Peyer's patch (tissue), 4 donors: ENCODE measurements around the gene TREML4. TPM values are rescaled to one million over a fixed set of nuclear protein-coding genes. Genes with fewer than 3 reads are reported as not detected.
A peak's percentile ranks its signal among the peaks of the same experiment; 100 is the strongest.

ENCODE experiments used
- DNase-seq, 3 donors: peaks; one replicate each; pipeline ENCODE4 v3.0.0-alpha.2; 2017 to 2019
- H3K27ac ChIP-seq, 4 donors: fragments of 200-600 bp; sonication (generic); one replicate each; pipeline ENCODE4 v1.5.1; 2016 to 2019
- H3K27me3 ChIP-seq, 2 donors: fragments of 200-600 bp; sonication (generic); one replicate each; pipeline ENCODE4 v1.5.1; 2019
- H3K36me3 ChIP-seq, 3 donors: fragments of 200-600 bp; sonication (generic); one replicate each; pipeline ENCODE4 v1.5.1; 2016 to 2019
- H3K4me1 ChIP-seq, 4 donors: fragments of 200-600 bp; sonication (generic); one replicate each; pipeline ENCODE4 v1.5.1; 2016 to 2019
- H3K4me3 ChIP-seq, 4 donors: fragments of 200-600 bp; sonication (generic); 1 replicate in 3 of 4; 2 replicates in 1 of 4; pipeline ENCODE4 v1.5.1; 2016 to 2019; ENCODE audit warnings: mild to moderate bottlenecking in 1 of 4
- H3K9me3 ChIP-seq, 4 donors: fragments of 200-600 bp; sonication (generic); one replicate each; pipeline ENCODE4 v1.5.1; 2016 to 2019; ENCODE audit warnings: mild to moderate bottlenecking in 1 of 4
- POLR2A ChIP-seq, 2 donors: fragments of 450-650 bp; IDR thresholded peaks; one replicate each; pipeline ENCODE4 v1.5.1; 2017; ENCODE audit warnings: antibody characterized with exemption in 2 of 2, mild to moderate bottlenecking in 2 of 2, moderate library complexity in 2 of 2
- total RNA-seq, 4 donors: library from RNA; depleted of rRNA; stranded (reverse); fragments of >200 nt; gene quantifications; one replicate each; pipeline ENCODE4 v1.1.0, GENCODE V29; 2016
- TF ChIP-seq, protein P1 (sequence below), 6 experiments: fragments of 450-650 bp in 4 of 6; fragments of 200-600 bp in 2 of 6; sonication (generic) in 1 of 6; IDR thresholded peaks; one replicate each; pipeline ENCODE4 v1.5.1; 2017 to 2019; ENCODE audit warnings: antibody characterized with exemption in 6 of 6, mild to moderate bottlenecking in 3 of 6, moderate library complexity in 1 of 6

The TREML4 gene
- total RNA-seq, 4 donors from 2014 or later: not detected

DNA sequence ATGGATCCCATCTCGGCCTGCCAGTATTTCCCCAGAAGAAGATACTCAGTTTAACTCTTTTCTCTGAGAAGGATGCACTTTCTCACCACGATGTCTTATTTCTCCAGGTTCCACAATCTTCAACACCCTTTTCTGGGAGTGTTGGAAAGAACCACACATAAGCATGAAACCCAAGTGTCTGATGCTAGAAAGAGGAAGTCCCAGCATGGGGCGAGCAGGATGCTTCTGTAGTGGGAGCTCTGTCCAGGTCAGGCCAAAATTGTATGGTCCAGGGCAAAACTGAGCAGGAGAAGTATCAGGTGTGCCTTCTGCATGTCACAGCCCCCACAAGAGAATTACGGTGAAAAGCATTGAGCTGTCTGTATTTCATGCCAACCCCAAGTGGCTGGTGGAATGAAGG, 47.3 kb downstream of the TREML4 start:
- H3K36me3 ChIP-seq: no peaks in the 10 kb centered on the region
- no peaks in the 10 kb centered on the region for H3K9me3 ChIP-seq
- DNase-seq: no peak
- no peak overlapping the region for H3K27ac ChIP-seq
- TF ChIP-seq, protein P1, sequence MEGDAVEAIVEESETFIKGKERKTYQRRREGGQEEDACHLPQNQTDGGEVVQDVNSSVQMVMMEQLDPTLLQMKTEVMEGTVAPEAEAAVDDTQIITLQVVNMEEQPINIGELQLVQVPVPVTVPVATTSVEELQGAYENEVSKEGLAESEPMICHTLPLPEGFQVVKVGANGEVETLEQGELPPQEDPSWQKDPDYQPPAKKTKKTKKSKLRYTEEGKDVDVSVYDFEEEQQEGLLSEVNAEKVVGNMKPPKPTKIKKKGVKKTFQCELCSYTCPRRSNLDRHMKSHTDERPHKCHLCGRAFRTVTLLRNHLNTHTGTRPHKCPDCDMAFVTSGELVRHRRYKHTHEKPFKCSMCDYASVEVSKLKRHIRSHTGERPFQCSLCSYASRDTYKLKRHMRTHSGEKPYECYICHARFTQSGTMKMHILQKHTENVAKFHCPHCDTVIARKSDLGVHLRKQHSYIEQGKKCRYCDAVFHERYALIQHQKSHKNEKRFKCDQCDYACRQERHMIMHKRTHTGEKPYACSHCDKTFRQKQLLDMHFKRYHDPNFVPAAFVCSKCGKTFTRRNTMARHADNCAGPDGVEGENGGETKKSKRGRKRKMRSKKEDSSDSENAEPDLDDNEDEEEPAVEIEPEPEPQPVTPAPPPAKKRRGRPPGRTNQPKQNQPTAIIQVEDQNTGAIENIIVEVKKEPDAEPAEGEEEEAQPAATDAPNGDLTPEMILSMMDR (IDR thresholded peaks at IDR 0.05): no peak
- no peak for TF ChIP-seq POLR2A (IDR thresholded peaks at IDR 0.05)
- H3K27me3 ChIP-seq: no peaks in the 10 kb centered on the region
- H3K4me3 ChIP-seq: no peak overlapping the region
- H3K4me1 ChIP-seq: no peaks in the 10 kb centered on the region

DNA sequence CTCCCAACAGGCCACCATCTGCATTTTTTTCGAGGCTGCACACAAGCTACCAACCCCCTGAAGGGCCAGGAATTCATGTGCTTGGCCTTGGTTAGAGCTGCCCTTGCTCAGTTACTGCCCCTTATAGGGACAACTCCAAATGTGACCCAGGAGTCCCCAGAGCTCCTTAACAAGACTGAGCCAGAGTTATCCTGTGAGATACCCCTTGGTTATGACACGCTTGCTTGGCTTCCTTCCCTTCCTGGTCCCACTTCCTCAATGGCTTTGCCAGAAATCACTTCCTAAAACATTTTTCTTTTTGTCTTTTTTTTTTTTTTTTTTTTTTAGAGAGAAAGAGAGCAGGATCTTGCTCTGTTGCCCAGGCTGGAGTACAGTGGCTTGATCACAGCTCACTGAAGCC, 49.5 kb downstream of the TREML4 start:
- H3K27ac ChIP-seq: no peak overlapping the region
- TF ChIP-seq, protein P1 (IDR thresholded peaks at IDR 0.05): no peak
- no peak for TF ChIP-seq POLR2A (IDR thresholded peaks at IDR 0.05)
- H3K4me1 ChIP-seq: no peaks in the 10 kb centered on the region
- no peak overlapping the region for H3K4me3 ChIP-seq
- no peak for DNase-seq
- H3K27me3 ChIP-seq: no peaks in the 10 kb centered on the region
- no peaks in the 10 kb centered on the region for H3K9me3 ChIP-seq
- no peaks in the 10 kb centered on the region for H3K36me3 ChIP-seq

DNA sequence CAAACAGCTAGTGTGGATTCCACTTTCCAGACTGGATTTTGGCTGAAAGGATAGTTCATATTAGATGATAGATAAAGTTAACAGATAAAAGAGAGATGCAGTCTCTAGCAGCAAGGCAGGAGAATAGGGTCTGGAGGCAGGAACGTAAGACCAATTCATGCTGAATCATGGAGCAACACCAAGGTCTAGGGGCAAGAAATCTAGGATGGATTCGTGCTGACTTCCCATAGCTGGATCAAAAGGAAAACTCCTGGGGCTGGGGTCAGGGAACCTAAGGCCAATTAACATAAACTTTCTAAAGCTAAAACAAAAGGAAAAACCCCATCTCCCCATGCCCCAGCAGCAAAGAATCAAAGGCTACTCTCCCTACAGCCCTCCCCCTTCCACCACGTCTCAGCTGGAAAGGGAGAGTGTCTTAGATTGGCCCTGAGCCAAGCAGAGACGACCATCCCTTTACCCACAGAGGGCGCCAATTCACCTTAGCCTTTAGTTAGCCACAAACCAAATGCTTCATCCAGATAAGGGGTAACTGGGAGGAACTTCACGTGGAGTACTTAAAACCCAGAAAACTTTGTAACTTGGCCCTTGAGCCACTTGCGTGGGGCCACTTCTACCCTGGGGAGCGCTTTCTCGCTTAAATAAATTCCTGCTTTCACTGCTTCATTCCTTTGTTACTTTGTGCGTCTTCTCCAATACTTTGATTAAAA, 50.7 kb downstream of the TREML4 start:
- TF ChIP-seq, protein P1 (IDR thresholded peaks at IDR 0.05): peak in 5 of 6 experiments; percentile 37 to 49 (median 45)
- no peak for TF ChIP-seq POLR2A (IDR thresholded peaks at IDR 0.05)
- no peaks in the 10 kb centered on the region for H3K9me3 ChIP-seq
- H3K4me1 ChIP-seq: no peaks in the 10 kb centered on the region
- H3K36me3 ChIP-seq: no peaks in the 10 kb centered on the region
- H3K27ac ChIP-seq: no peak overlapping the region
- DNase-seq: peak in 2 of 3 donors; percentile 53 to 81
- H3K27me3 ChIP-seq: no peaks in the 10 kb centered on the region
- H3K4me3 ChIP-seq: no peak overlapping the region

DNA sequence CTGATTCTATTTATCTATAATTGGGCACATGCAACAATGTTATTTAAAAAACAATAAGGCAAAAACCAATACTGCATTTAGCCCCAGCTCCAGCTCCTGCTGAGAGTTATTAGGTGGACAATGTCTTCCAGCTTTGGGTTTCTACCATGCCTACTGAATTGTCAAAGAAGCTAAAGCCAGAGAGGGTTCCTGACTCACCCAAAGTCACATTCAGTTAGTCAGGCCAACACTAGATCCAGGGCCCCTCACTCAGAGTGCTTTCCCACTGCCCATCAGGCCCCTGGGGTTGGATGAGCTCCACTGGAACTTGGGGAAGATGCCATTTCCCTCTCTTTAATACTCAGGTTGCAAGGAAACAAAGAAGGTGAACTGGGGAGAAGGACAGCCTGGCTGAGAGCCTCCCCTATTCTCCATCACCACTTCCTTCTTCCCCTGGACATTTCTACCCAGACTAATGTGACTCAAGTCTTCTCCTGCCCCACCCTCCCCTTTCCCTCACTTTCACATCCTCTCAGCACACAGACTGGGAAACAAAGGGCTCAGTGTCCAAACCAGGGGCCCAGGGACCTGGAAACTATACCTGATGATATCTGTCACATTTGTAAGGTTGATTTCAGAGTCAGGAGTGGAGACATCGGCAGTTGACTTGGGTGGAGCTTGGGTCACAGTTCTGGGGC, 52.4 kb downstream of the TREML4 start:
- TF ChIP-seq, protein P1 (IDR thresholded peaks at IDR 0.05): no peak
- no peak for TF ChIP-seq POLR2A (IDR thresholded peaks at IDR 0.05)
- Histone ChIP-seq H3K36me3 (no peaks in the 10 kb centered on the region), H3K27ac (no peak overlapping the region), H3K9me3 (no peaks in the 10 kb centered on the region), H3K4me1 (no peaks in the 10 kb centered on the region), H3K27me3 (no peaks in the 10 kb centered on the region), H3K4me3 (no peak overlapping the region)
- DNase-seq: no peak

DNA sequence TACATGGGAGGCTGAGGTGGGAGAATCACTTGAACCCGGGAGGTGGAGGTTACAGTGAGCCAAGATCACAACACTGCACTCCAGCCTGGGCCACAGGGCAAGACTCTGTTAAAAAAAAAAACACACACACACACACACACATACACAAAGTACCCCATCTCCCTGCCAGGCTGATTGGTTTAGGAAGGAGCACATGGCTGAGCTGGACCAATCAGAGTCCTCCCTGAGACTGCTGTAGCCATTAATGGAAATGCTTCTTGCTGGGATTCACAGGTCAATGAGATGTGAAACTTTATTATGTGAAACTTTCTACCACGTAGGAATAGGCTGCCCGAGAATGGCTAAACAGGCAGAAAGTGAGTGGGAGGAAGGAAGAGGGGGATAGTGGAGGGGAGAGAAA, 55.5 kb downstream of the TREML4 start:
- H3K36me3 ChIP-seq: no peaks in the 10 kb centered on the region
- no peaks in the 10 kb centered on the region for H3K9me3 ChIP-seq
- no peaks in the 10 kb centered on the region for H3K4me1 ChIP-seq
- no peak for TF ChIP-seq POLR2A (IDR thresholded peaks at IDR 0.05)
- TF ChIP-seq, protein P1 (IDR thresholded peaks at IDR 0.05): no peak
- no peaks in the 10 kb centered on the region for H3K27me3 ChIP-seq
- no peak overlapping the region for H3K27ac ChIP-seq
- no peak for DNase-seq
- no peak overlapping the region for H3K4me3 ChIP-seq
